ENCODE results near the gene TEX10. TPM values are rescaled to one million over a fixed set of nuclear protein-coding genes. Genes with fewer than 3 reads are reported as not detected.

TEX10 gene
- total and polyA plus RNA-seq, 4 donors = 5.1 to 37.4 (median 9.6) TPM

DNA sequence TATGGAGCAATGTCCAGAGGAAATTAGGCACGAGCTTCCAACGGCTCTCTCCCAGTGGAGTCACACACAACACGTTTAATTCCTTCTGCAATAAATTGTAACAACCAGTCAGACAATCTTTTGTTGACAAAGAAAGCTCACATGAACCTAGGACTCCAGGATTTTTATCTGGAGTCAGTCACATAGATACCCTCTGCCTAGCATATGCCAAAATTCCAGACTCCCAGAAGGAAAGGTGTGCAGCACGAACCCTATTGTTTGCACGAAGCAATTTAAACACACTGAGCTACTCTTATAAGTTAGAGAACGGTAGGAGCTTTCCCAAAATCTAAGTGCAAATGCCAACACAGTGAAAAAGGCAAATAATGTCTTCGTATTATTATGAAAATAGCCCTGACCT lies 67.1 kb downstream of the TEX10 start:
- H3K36me3 ChIP-seq (ENCODE audit: control insufficient read depth in 4 of 4, insufficient read depth in 4 of 4, low read length in 4 of 4) = peaks cover 8 to 40% (median 38%) of the 10 kb centered on the region in 4 donors
- no peaks in the 10 kb centered on the region for H3K4me1 ChIP-seq (ENCODE audit: control insufficient read depth in 5 of 5, insufficient read depth in 5 of 5, low read length in 5 of 5)
- no peak for TF ChIP-seq CTCF (IDR thresholded peaks at IDR 0.05; ENCODE audit: control extremely low read depth, extremely low read depth)
- H3K9ac ChIP-seq (ENCODE audit: insufficient read depth in 1 of 2, low read length in 2 of 2) = no peak overlapping the region
- H3K9me3 ChIP-seq (ENCODE audit: control insufficient read depth in 4 of 4, insufficient read depth in 3 of 4, low read length in 3 of 4) = peaks cover 3 to 16% (median 5%) of the 10 kb centered on the region in 4 donors
- no peak for DNase-seq
- no peak overlapping the region for H3K4me3 ChIP-seq
- H3K27ac ChIP-seq (ENCODE audit: low read depth in 1 of 2, low read length in 1 of 2) = no peak overlapping the region
- H3K27me3 ChIP-seq (ENCODE audit: control insufficient read depth in 3 of 3, insufficient read depth in 3 of 3, low read length in 2 of 3) = no peaks in the 10 kb centered on the region
- 97 to 99% methylated on average over 7 of the region's 7 CpGs for WGBS, 2 donors
- no peak for ATAC-seq (ENCODE audit: insufficient read depth, low FRiP score)

DNA sequence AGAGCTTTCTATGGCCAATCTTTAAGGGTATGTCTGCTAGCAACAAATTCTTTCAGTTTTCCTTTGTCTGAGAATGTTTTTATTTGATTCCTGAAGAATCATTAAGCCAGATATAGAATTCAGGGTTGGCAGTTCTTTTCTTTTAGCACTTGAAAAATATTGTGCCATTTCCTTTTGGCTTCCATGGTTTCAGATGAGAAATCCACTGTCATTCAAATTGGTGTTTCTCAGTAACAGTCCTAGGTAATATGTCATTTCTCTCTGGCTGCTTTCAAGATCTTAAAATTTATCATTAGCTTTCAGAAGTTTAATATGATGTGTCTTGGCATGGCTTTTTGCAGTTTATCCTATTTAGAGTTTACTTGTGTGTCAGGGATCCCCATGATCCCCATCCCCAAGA lies 67.7 kb downstream of the TEX10 start:
- H3K4me3 ChIP-seq = no peak overlapping the region
- H3K4me1 ChIP-seq (ENCODE audit: control insufficient read depth in 5 of 5, insufficient read depth in 5 of 5, low read length in 5 of 5) = no peaks in the 10 kb centered on the region
- H3K9ac ChIP-seq (ENCODE audit: insufficient read depth in 1 of 2, low read length in 2 of 2) = no peak overlapping the region
- H3K27ac ChIP-seq (ENCODE audit: low read depth in 1 of 2, low read length in 1 of 2) = no peak overlapping the region
- no peaks in the 10 kb centered on the region for H3K27me3 ChIP-seq (ENCODE audit: control insufficient read depth in 3 of 3, insufficient read depth in 3 of 3, low read length in 2 of 3)
- no peak for TF ChIP-seq CTCF (IDR thresholded peaks at IDR 0.05; ENCODE audit: control extremely low read depth, extremely low read depth)
- no peak for DNase-seq
- peaks cover 8 to 40% (median 38%) of the 10 kb centered on the region in 4 donors for H3K36me3 ChIP-seq (ENCODE audit: control insufficient read depth in 4 of 4, insufficient read depth in 4 of 4, low read length in 4 of 4)
- no peak for ATAC-seq (ENCODE audit: insufficient read depth, low FRiP score)
- H3K9me3 ChIP-seq (ENCODE audit: control insufficient read depth in 4 of 4, insufficient read depth in 3 of 4, low read length in 3 of 4) = peaks cover 3 to 16% (median 5%) of the 10 kb centered on the region in 4 donors

DNA sequence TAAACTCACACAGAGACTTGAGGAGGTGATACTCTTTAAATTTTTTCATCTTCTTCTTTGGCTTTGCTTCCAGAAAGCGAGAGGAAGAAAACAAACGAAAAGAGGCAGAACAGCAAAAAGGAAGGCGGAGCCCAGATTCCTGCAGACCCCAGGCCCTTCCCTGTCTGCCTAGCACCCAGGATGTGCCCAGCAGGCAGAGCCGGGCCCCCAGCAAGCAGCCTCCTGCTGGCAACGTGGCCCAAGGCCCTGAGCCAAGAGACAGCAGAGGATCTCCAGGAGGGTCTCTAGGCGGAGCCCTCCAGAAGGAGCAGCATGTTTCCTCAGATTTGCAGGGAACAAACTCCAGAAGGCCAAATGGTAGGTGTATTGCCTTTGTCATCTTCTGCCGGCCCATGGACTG lies 68.5 kb downstream of the TEX10 start:
- ATAC-seq (ENCODE audit: insufficient read depth, low FRiP score) = no peak
- Histone ChIP-seq H3K27me3 (ENCODE audit: control insufficient read depth in 3 of 3, insufficient read depth in 3 of 3, low read length in 2 of 3) (no peaks in the 10 kb centered on the region), H3K4me3 (no peak overlapping the region), H3K9me3 (ENCODE audit: control insufficient read depth in 4 of 4, insufficient read depth in 3 of 4, low read length in 3 of 4) (peaks cover 3 to 16% (median 5%) of the 10 kb centered on the region in 4 donors), H3K4me1 (ENCODE audit: control insufficient read depth in 5 of 5, insufficient read depth in 5 of 5, low read length in 5 of 5) (no peaks in the 10 kb centered on the region), H3K36me3 (ENCODE audit: control insufficient read depth in 4 of 4, insufficient read depth in 4 of 4, low read length in 4 of 4) (peaks cover 8 to 40% (median 36%) of the 10 kb centered on the region in 4 donors), H3K27ac (ENCODE audit: low read depth in 1 of 2, low read length in 1 of 2) (no peak overlapping the region), H3K9ac (ENCODE audit: insufficient read depth in 1 of 2, low read length in 2 of 2) (no peak overlapping the region)
- WGBS, 2 donors = 84 to 85% methylated on average over 7 of the region's 7 CpGs
- no peak for DNase-seq
- TF ChIP-seq CTCF (IDR thresholded peaks at IDR 0.05; ENCODE audit: control extremely low read depth, extremely low read depth) = no peak

DNA sequence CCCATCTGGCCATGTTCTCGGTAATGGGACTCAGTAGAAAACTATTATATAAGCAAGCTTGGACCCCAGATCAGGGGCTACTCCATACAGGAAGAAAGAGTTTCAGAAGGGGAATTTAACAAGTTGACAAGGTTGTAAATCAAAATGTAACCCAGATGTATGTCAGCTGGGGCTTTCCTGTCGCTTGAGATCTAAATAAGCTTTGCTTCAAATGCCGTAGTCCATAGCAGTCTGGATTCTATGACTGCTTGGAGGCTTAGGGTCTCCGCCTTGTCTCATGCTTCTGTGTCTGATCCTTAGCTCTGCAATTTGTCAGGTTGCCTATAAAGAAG lies 70.4 kb downstream of the TEX10 start:
- H3K9me3 ChIP-seq (ENCODE audit: control insufficient read depth in 4 of 4, insufficient read depth in 3 of 4, low read length in 3 of 4) = peaks cover 3 to 8% (median 3%) of the 10 kb centered on the region in 4 donors
- no peak for DNase-seq
- no peak overlapping the region for H3K4me3 ChIP-seq
- no peaks in the 10 kb centered on the region for H3K4me1 ChIP-seq (ENCODE audit: control insufficient read depth in 5 of 5, insufficient read depth in 5 of 5, low read length in 5 of 5)
- no peak overlapping the region for H3K9ac ChIP-seq (ENCODE audit: insufficient read depth in 1 of 2, low read length in 2 of 2)
- 91 to 96% methylated on average over 4 of the region's 4 CpGs for WGBS, 2 donors
- no peak for ATAC-seq (ENCODE audit: insufficient read depth, low FRiP score)
- no peak for TF ChIP-seq CTCF (IDR thresholded peaks at IDR 0.05; ENCODE audit: control extremely low read depth, extremely low read depth)
- H3K27ac ChIP-seq (ENCODE audit: low read depth in 1 of 2, low read length in 1 of 2) = no peak overlapping the region
- H3K36me3 ChIP-seq (ENCODE audit: control insufficient read depth in 4 of 4, insufficient read depth in 4 of 4, low read length in 4 of 4) = peaks cover 5 to 33% (median 27%) of the 10 kb centered on the region in 4 donors
- no peaks in the 10 kb centered on the region for H3K27me3 ChIP-seq (ENCODE audit: control insufficient read depth in 3 of 3, insufficient read depth in 3 of 3, low read length in 2 of 3)
